WERI-Rb-1 (cell line): ENCODE results near the gene TTC28.
A peak's percentile ranks its signal among the peaks of the same experiment; 100 is the strongest.

Experiments used
- DNase-seq: peaks from one replicate; pipeline ENCODE4 v3.0.0-alpha.2; 2020
- H3K27ac ChIP-seq: fragments of 250-450 bp; sonication (Bioruptor Pico); 2 replicates; pipeline ENCODE4 v1.5.1; 2020; ENCODE audit warnings: mild to moderate bottlenecking, moderate library complexity
- H3K27me3 ChIP-seq: fragments of 250-450 bp; sonication (Bioruptor Pico); 2 replicates; pipeline ENCODE4 v1.5.1; 2021; ENCODE audit warnings: mild to moderate bottlenecking, low read depth, moderate library complexity; ENCODE audit not compliant: insufficient read depth, severe bottlenecking
- H3K36me3 ChIP-seq: fragments of 250-450 bp; sonication (Bioruptor Pico); 2 replicates; pipeline ENCODE4 v1.5.1; 2020; ENCODE audit warnings: mild to moderate bottlenecking, moderate library complexity
- H3K4me3 ChIP-seq: 2 replicates; pipeline ENCODE4 v1.5.1; 2011; ENCODE audit warnings: low read depth, mild to moderate bottlenecking, control low read depth, low read length
- H3K9me3 ChIP-seq: fragments of 250-450 bp; sonication (Bioruptor Pico); 2 replicates; pipeline ENCODE4 v1.5.1; 2021; ENCODE audit warnings: mild to moderate bottlenecking, moderate library complexity; ENCODE audit not compliant: severe bottlenecking
- TF ChIP-seq, protein P1 (sequence below): IDR thresholded peaks from 2 replicates; pipeline ENCODE4 v1.5.1; 2011; ENCODE audit warnings: low read depth, mild to moderate bottlenecking, control low read depth, inconsistent platforms, low read length

Gene TTC28

DNA sequence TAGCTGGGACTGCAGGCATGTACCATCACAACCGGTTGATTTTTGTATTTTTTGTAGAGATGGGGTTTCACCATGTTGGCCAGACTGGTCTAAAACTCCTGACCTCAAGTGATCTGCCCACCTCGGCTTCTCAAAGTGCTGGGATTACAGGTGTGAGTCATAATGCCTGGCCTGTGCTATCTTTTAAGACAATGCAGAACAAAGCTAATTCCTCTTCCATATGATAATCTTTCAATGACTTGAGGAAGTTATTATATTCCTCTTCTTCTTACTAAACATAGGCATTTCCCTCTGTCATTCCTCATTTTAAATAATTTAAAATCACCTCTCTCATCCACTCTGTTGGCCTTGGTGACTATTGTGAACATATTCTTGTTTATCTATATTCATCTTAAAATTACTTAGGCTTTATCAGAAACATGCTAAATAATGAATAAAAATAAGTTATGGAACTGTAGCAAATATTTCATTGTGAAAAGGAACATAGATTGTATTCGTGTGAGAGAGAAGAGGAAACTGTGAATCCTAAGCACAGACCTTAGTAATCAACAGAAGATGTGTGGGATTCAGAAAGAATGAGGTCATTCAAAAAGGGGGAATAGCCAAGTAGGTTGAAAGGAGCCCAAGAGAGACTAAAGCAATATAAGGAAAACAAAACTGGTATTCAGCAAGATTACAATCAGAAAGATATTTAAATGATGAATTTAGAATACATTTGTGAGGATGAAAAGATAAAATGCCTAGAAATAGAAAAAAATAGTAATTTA is 269.4 kb downstream of the TTC28 start:
- no peak overlapping the region for H3K27ac ChIP-seq
- peak; percentile 16 for DNase-seq
- H3K4me3 ChIP-seq = no peak overlapping the region
- TF ChIP-seq, protein P1, sequence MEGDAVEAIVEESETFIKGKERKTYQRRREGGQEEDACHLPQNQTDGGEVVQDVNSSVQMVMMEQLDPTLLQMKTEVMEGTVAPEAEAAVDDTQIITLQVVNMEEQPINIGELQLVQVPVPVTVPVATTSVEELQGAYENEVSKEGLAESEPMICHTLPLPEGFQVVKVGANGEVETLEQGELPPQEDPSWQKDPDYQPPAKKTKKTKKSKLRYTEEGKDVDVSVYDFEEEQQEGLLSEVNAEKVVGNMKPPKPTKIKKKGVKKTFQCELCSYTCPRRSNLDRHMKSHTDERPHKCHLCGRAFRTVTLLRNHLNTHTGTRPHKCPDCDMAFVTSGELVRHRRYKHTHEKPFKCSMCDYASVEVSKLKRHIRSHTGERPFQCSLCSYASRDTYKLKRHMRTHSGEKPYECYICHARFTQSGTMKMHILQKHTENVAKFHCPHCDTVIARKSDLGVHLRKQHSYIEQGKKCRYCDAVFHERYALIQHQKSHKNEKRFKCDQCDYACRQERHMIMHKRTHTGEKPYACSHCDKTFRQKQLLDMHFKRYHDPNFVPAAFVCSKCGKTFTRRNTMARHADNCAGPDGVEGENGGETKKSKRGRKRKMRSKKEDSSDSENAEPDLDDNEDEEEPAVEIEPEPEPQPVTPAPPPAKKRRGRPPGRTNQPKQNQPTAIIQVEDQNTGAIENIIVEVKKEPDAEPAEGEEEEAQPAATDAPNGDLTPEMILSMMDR = no peak
- H3K27me3 ChIP-seq = no peaks in the 10 kb centered on the region
- no peaks in the 10 kb centered on the region for H3K36me3 ChIP-seq
- no peaks in the 10 kb centered on the region for H3K9me3 ChIP-seq

DNA sequence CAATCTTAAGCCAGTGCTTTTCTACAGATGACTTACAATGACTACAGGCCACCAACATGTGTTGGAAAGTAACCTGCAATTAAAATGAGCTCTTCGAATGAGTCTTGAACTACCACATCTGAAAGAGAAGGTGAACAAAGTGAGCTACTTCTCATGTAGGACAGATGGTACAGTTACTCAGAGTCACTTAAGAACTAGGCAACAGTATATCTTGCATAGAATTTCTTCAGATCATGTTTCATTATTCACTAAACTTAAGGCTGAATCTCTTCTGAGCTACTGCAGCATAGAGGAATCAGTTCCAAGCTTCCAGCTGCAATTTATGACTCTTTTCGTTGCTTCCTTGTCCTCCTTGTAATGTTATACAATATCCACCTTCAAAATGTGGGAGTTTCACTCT is 270.9 kb downstream of the TTC28 start:
- TF ChIP-seq, protein P1 = no peak
- Histone ChIP-seq H3K9me3 (no peaks in the 10 kb centered on the region), H3K27ac (no peak overlapping the region; the same call in 1 of the 2 replicates), H3K27me3 (no peaks in the 10 kb centered on the region), H3K4me3 (no peak overlapping the region), H3K36me3 (no peaks in the 10 kb centered on the region)
- DNase-seq = no peak

DNA sequence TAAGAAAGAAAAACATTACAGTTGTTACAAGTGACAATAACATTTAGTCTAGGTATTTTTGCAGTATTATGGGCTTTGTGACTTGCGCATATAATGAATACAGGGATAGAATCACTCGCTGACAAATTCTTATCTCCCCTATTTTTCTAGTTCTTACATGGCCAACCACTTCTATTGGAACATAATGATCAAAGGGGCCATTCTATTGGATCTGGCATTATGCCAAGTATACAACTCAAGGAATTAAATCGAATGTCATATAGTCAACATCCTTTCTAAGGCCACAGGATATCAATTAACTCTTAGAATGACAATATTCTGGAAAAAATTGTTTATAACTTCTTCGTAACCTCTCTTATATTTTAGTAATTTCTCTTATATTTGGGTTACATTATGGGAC is 272.0 kb downstream of the TTC28 start:
- H3K27me3 ChIP-seq = no peaks in the 10 kb centered on the region
- H3K36me3 ChIP-seq = no peaks in the 10 kb centered on the region
- no peak overlapping the region for H3K4me3 ChIP-seq
- no peak overlapping the region for H3K27ac ChIP-seq
- TF ChIP-seq, protein P1 = no peak
- H3K9me3 ChIP-seq = no peaks in the 10 kb centered on the region
- no peak for DNase-seq

DNA sequence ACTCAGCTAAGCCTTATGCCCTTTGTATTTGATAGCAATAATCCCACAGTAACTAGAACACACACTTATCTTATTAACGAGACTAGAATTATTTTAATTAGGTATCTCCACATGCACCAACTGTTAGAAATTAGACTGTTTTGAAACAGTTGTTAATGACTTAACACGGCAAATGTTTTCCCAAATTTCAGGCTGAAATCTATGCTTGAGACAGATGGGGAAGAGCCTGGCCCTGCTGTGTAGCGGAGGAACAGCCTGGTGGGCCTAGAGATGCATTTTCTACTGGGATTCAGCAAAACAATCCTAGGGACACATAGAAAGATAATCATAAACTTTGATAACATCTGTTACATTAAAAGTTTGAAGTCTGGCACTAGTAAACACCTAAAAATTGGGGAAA is 273.4 kb downstream of the TTC28 start:
- DNase-seq = no peak
- H3K9me3 ChIP-seq = no peaks in the 10 kb centered on the region
- H3K27ac ChIP-seq = no peak overlapping the region
- H3K27me3 ChIP-seq = no peaks in the 10 kb centered on the region
- H3K36me3 ChIP-seq = no peaks in the 10 kb centered on the region
- H3K4me3 ChIP-seq = no peak overlapping the region
- TF ChIP-seq, protein P1 = no peak

DNA sequence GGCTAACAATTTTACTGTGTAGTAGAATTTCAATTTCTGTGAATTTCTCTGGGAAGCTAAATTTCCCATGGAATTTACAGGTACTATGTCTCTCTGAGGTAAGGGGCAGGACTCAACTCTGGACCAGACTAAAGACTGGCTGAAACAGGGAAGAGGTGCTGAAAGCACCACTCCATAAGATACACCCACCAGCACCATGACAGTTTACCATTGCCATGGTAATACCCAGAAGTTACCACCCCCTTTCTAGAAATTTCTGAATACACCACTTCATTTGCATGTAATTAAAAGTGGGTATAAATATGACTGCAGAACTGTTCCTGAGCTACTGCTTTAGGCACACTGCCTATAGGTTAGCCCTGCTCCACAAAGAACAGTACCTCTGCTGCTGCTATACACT is 274.1 kb downstream of the TTC28 start:
- TF ChIP-seq, protein P1 = no peak
- no peak for DNase-seq
- Histone ChIP-seq H3K36me3 (no peaks in the 10 kb centered on the region), H3K9me3 (no peaks in the 10 kb centered on the region), H3K27ac (no peak overlapping the region), H3K27me3 (no peaks in the 10 kb centered on the region), H3K4me3 (no peak overlapping the region)

DNA sequence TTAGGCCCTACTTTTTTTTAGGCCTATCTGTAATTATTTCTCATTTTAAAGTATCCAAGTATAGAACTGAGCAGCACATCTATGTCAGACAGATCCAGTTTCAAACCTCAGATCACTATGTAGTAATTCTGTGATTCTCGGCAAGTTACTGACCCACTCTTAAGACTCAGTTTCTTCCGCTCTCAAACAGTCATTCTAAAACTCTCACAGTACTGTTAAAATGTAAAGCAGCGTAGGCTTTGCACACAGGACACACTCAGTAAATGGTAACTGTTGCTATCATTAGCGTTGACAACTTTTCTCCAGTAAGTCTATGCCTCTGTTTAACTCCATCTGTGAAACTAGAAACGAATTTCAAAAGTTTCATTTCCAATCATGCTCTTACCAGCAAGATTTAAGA is 277.1 kb downstream of the TTC28 start:
- no peak overlapping the region for H3K27ac ChIP-seq
- H3K27me3 ChIP-seq = no peaks in the 10 kb centered on the region
- H3K36me3 ChIP-seq = no peaks in the 10 kb centered on the region
- TF ChIP-seq, protein P1 = no peak
- no peak overlapping the region for H3K4me3 ChIP-seq
- DNase-seq = no peak
- no peaks in the 10 kb centered on the region for H3K9me3 ChIP-seq
